K562 (cell line): Measurements from ENCODE around the gene LMAN2. TPM values are rescaled to one million over a fixed set of nuclear protein-coding genes. Genes with fewer than 3 reads are reported as not detected.

ENCODE experiments used
- ARID3B ChIP-seq: fragments of 250-450 bp; sonication (Bioruptor Pico); IDR thresholded peaks from 2 replicates; pipeline ENCODE4 v1.4.0; 2020; ENCODE audit warnings: borderline replicate concordance
- CREM ChIP-seq: IDR thresholded peaks from 2 replicates; pipeline ENCODE4 v1.6.1; 2014; ENCODE audit warnings: antibody characterized with exemption, low read depth
- ELF4 ChIP-seq: fragments of 450-650 bp; formaldehyde crosslinking; IDR thresholded peaks from 2 replicates; pipeline ENCODE4 v1.4.0; 2022; ENCODE audit warnings: missing genetic modification characterization
- JUND ChIP-seq, 2 experiments: IDR thresholded peaks; 2 replicates in 1 of 2; 3 replicates in 1 of 2; pipeline ENCODE4 v1.6.1; 2011; ENCODE audit warnings: borderline replicate concordance in 2 of 2, low read depth in 2 of 2, low read length in 2 of 2, improper control_type of control experiment in 1 of 2, missing biosample characterization in 1 of 2, missing genetic modification characterization in 1 of 2, missing genetic modification reagents in 1 of 2
- KAT8 ChIP-seq: fragments of 450-650 bp; IDR thresholded peaks from 2 replicates; pipeline ENCODE4 v1.6.1; 2016; ENCODE audit warnings: low read depth, mild to moderate bottlenecking
- MTF1 ChIP-seq: fragments of 250-450 bp; sonication (Bioruptor Pico); IDR thresholded peaks from 2 replicates; pipeline ENCODE4 v1.9.0; 2021; ENCODE audit warnings: moderate library complexity, mild to moderate bottlenecking, inconsistent platforms, borderline replicate concordance
- MYC ChIP-seq, 2 experiments: fragments of 250-450 bp in 1 of 2; sonication (Bioruptor Pico) in 1 of 2; IDR thresholded peaks; 2 replicates each; pipeline versions ENCODE4 v1.5.1 to v1.6.1; 2012 to 2021; ENCODE audit warnings: low read depth in 2 of 2, borderline replicate concordance in 1 of 2, improper control_type of control experiment in 1 of 2, low read length in 1 of 2, mild to moderate bottlenecking in 1 of 2, moderate library complexity in 1 of 2
- NFATC3 ChIP-seq: fragments of 450-650 bp; IDR thresholded peaks from 2 replicates; pipeline ENCODE4 v1.6.1; 2017; ENCODE audit warnings: mild to moderate bottlenecking
- PKNOX1 ChIP-seq: fragments of 450-650 bp; IDR thresholded peaks from 2 replicates; pipeline ENCODE4 v1.6.1; 2016
- SRSF7 ChIP-seq: fragments of 200-400 bp; formaldehyde crosslinking; optimal IDR thresholded peaks from 2 replicates; pipeline ENCODE3; 2017; ENCODE audit warnings: mild to moderate bottlenecking, low read depth, low read length
- ZNF507 ChIP-seq: conservative IDR thresholded peaks from 2 replicates; pipeline ENCODE4 v1.6.1; 2017; ENCODE audit warnings: missing genetic modification characterization, missing compliant biosample characterization
- ZNF518B ChIP-seq: fragments of 250-450 bp; sonication (Bioruptor Pico); IDR thresholded peaks from 2 replicates; pipeline ENCODE4 v1.5.0; 2021; ENCODE audit warnings: mild to moderate bottlenecking, moderate library complexity
- ZNF707 ChIP-seq: fragments of 250-450 bp; sonication (Bioruptor Pico); conservative IDR thresholded peaks from 2 replicates; pipeline ENCODE4 v1.8.0; 2022; ENCODE audit warnings: inconsistent platforms, mild to moderate bottlenecking, moderate library complexity
- polyA plus RNA-seq, 8 experiments: library from polyadenylated mRNA; depleted of rRNA in 4 of 8; stranded (reverse) in 5 of 8; unstranded in 3 of 8; fragments of >200 nt; fragmentation: Nextera tagmentation in 2 of 8; fragmentation: Illumina TruSeq in 1 of 8; extraction: Ambion mirVana in 2 of 8; extraction: Trizol in 1 of 8; gene quantifications; 2 replicates each; pipeline versions ENCODE4 v1.2.1 to v1.2.3, GENCODE V29; 2011 to 2014; ENCODE audit warnings: inconsistent platforms in 1 of 8, missing spikeins in 1 of 8
- total RNA-seq, 7 experiments: library from RNA; depleted of rRNA in 6 of 7; stranded (reverse); fragments of >200 nt in 6 of 7; fragmentation: Illumina TruSeq in 2 of 7; extraction: Trizol in 2 of 7; gene quantifications; 2 replicates each; pipeline versions ENCODE4 v1.2.1 to v1.2.3, GENCODE V29; 2011 to 2021; ENCODE audit warnings: low replicate concordance in 1 of 7
- TF ChIP-seq, protein P1 (sequence below): sonication (generic); formaldehyde crosslinking; IDR thresholded peaks from 2 replicates; pipeline ENCODE4 v1.8.0; 2023; ENCODE audit warnings: missing genetic modification reagents, mild to moderate bottlenecking, borderline replicate concordance

Gene LMAN2
- total and polyA plus RNA-seq, 9 of the 15 experiments (the other 6 are each of a cell fraction or from before 2014, with no cell fraction given): 2.7 to 254 (median 136) TPM

GRCh38 chr5:177300236-177300880, 51.1 kb downstream of the LMAN2 start (continued):
- TF ChIP-seq, protein P1, sequence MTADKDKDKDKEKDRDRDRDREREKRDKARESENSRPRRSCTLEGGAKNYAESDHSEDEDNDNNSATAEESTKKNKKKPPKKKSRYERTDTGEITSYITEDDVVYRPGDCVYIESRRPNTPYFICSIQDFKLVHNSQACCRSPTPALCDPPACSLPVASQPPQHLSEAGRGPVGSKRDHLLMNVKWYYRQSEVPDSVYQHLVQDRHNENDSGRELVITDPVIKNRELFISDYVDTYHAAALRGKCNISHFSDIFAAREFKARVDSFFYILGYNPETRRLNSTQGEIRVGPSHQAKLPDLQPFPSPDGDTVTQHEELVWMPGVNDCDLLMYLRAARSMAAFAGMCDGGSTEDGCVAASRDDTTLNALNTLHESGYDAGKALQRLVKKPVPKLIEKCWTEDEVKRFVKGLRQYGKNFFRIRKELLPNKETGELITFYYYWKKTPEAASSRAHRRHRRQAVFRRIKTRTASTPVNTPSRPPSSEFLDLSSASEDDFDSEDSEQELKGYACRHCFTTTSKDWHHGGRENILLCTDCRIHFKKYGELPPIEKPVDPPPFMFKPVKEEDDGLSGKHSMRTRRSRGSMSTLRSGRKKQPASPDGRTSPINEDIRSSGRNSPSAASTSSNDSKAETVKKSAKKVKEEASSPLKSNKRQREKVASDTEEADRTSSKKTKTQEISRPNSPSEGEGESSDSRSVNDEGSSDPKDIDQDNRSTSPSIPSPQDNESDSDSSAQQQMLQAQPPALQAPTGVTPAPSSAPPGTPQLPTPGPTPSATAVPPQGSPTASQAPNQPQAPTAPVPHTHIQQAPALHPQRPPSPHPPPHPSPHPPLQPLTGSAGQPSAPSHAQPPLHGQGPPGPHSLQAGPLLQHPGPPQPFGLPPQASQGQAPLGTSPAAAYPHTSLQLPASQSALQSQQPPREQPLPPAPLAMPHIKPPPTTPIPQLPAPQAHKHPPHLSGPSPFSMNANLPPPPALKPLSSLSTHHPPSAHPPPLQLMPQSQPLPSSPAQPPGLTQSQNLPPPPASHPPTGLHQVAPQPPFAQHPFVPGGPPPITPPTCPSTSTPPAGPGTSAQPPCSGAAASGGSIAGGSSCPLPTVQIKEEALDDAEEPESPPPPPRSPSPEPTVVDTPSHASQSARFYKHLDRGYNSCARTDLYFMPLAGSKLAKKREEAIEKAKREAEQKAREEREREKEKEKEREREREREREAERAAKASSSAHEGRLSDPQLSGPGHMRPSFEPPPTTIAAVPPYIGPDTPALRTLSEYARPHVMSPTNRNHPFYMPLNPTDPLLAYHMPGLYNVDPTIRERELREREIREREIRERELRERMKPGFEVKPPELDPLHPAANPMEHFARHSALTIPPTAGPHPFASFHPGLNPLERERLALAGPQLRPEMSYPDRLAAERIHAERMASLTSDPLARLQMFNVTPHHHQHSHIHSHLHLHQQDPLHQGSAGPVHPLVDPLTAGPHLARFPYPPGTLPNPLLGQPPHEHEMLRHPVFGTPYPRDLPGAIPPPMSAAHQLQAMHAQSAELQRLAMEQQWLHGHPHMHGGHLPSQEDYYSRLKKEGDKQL (CRISPR knock-in tag): no peak
- TF ChIP-seq MTF1 (CRISPR knock-in tag) (no peak), SRSF7 (no peak), ZNF507 (tag) (no peak), KAT8 (no peak), JUND (IDR thresholded peaks at IDR 0.05; ENCODE audit: borderline replicate concordance, low read depth, low read length) (peak; percentile 37), JUND (tag; IDR thresholded peaks at IDR 0.05; ENCODE audit: borderline replicate concordance, low read depth, low read length) (no peak), ARID3B (CRISPR knock-in tag) (no peak), PKNOX1 (peak; percentile 88), ZNF707 (CRISPR knock-in tag) (no peak), NFATC3 (no peak), ELF4 (no peak), ZNF518B (CRISPR knock-in tag) (no peak), CREM (peak; percentile 72), MYC (IDR thresholded peaks at IDR 0.05; ENCODE audit: low read depth, low read length) (peak; percentile 42; the same call in 1 of the 2 replicates), MYC (CRISPR knock-in tag; IDR thresholded peaks at IDR 0.05; ENCODE audit: borderline replicate concordance, low read depth) (no peak)
